Stimulated activated CD4-positive, alpha-beta T cell treated with anti-CD3 and anti-CD28 coated beads, Interleukin-4, amount 100 ng/mL, for 48 hours (primary cell): ENCODE results near the gene RNF214.
"Not testable (repeated sequence)": the region's sequence is repeated elsewhere in the genome, so short reads cannot be mapped to it uniquely, and the experiment has no call there.

Experiments used
- DNase-seq, 2 donors: peaks; one replicate each; pipeline ENCODE4 v3.0.0-alpha.2; 2020; ENCODE audit warnings: low read depth in 2 of 2

The RNF214 gene

DNA sequence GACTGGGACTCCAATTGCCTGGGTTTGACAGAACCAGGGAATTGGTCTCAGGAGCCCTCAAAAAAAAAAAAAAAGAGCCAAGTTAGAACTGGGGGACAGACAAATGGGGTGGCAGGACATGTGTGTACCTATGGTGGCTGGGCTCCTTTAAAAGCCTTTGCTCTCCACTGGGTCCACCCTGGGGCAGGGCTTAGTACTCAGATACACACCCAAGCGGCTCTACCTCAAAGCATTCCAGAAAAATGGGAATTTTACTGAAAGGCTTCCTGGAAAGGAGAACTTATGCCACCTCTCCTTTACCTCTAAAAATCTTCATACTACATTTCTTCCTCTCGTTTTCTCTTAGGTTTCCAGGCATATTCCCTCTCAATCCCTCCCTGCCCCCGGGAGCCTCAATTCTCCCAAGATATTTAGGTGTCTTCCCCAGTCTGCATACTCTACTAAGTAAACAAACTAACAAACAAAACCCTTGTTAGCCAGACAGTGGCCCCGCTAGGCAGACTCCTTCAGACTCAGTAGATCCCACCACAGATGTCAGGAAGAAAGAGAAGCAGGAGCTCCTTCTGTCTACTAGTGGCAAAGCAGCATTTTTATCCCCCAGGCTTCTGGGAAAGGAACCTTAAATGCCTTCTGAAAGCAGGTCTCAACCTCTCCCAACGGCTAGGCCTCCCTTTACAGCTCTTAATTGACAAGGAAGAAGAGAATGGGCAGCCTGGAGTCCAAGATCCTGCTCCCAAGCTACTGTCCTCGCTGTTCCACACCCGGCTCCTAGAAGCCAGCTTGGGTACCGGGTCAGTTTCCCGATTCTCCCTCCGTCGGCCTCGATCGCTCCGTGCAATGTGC lies 1.3 kb upstream of the RNF214 start:
- no peak for DNase-seq

DNA sequence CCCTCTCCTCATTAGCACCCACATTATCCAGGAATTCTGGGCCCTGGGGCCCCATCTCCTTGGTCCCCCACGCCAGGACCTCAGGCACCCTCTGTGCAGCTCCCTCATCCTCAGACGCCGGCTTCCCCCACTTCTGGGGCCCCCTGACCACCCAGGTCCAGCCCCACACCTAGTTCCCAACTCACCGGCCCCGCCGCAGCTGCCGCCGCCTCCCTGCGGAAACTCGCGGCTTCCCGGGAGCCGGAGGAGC lies 704 bp upstream of the RNF214 start, which contains the start of gene PCSK7:
Gene PCSK7, minus strand, starts transcription at position 232 of the 250 bp plus-strand sequence. CDS start 2,229 bp downstream, outside the sequence.
- DNase-seq, result peak in 1 of 2 donors; percentile 60

DNA sequence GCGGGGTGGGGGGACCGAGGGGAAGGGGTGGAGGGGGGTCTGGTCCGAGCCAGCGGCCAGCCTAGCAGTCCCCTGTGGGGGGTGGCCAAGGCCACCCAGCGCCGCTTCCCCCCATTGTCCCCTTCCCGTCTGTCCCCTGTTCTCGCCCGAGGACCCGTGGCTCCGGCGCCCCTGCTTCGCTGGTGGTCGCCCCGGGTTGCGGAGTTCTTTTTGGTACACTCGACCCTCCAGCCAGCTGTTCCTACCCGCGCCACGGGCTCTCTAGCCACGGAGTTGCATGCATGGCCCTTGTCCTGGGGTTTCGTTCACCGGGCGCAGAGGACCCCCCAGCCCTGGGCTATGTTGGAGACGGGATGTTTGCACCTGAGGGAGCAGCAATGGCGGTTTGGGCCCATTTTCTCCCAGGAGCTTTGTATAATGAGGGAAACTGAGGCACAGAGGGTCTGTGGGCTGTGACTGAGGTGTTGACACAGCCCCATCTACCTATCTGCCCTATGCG lies 489 bp downstream of the RNF214 start:
- no peak for DNase-seq

DNA sequence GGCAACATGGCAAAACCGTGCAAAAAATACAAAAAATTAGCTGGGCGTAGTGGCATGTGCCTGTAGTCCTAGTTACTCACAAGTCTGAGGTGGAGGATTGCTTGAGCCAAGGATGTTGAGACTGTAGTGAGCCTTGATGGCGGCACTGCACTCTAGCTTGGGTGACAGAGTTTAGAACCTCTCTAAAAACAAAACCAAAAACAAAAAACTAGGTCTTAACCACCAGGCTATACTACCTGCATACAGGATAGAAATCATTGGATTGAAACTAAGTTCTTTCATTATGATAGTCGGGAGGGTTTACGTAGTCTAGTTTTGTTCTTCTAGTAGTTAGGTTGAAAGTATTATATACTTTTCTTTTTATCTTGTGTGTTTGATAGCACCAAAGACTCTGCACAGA lies 5.8 kb downstream of the RNF214 start:
- no peak for DNase-seq

DNA sequence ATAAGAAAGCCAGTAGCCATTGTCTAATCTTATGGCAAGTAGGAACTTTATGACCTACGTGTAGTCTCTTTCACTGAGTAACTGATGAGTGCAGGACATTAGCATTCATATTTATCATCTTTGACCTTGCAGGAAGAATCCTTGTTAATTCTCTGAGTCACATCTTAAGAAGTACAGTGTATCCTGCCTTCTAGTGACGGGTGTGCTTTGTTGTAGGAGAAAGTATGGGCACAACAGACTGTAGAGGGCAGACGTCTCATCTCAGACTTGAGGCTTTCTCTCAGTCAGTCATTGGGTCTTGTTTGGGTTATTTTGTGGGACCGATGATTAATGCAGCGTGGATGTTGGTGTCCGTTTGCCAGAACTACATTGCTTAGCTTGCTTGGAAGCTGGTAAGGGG lies 6.8 kb downstream of the RNF214 start:
- DNase-seq, result no peak

DNA sequence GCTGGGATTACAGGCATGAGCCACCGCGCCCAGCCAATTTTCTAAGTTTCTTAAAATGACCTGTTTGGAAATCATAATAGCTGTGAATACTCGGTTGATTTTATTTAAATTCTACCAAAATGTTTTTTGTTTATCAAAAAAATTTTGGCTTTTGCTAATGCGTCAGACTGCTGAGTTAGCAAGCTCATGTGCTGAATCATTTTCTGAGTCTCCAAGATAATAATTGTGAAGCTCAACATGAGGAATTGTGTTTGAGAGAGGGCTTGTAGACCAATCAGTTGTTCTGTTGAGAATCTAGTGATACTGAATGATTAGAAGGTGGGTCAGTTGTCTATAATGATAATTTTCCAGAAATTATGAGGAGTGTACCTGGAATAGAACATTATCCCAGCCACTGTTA lies 15.9 kb downstream of the RNF214 start:
- DNase-seq, result no peak

DNA sequence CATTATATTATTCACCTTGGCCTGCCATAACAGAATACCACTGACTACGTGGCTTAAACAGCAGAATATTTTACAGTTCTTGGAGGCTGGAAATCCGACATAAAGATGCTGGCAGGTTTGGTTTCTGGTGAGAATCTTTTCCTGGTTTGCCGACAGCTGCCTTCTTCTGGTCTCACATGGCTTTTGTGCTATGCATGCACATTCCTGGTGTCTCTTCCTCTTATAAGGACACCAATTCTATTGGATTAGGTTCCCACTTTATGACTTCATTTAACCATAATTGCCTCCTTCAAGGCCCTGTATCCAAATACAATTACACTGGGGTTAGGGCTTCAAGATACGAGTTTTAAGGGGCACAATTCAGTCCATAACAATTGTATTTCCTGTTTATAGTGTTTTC lies 17.1 kb downstream of the RNF214 start:
- no peak for DNase-seq

DNA sequence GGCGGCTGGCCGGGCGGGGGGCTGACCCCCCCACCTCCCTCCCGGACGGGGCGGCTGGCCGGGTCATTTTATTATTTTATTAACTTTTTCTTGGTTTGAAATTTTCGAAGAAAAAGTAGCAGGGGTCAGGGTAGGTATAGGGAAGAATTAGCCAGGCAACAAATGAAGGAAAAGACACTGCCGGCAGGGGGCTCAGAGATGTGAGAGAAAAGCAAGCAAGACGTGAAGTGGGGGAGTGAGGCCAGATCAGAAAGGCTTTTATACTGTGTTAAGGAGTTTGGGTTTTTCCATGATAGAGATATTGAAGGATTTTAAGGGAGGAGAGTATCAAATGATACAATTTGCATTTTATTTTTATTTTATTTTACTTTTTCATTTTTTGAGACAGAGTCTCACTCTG lies 19.0 kb downstream of the RNF214 start:
- no peak for DNase-seq

DNA sequence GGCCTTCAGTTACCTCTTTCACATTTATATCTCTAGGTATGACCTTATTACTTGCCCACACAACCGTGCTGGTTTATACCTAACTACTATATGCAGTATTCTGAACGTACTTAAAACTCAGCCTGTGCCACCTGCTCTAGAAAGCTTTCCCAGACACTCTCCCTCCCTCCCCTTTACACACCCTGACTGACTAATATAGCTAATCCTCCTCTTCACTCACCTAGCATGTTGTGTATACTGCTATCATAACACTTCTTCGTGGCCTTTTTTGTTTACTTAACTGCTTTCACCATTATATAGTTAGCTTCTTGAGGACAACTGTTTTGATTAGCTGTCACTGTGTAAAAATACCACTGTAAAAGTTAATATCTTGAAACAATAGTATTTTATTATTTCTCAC lies 23.5 kb downstream of the RNF214 start:
- DNase-seq, result no peak

DNA sequence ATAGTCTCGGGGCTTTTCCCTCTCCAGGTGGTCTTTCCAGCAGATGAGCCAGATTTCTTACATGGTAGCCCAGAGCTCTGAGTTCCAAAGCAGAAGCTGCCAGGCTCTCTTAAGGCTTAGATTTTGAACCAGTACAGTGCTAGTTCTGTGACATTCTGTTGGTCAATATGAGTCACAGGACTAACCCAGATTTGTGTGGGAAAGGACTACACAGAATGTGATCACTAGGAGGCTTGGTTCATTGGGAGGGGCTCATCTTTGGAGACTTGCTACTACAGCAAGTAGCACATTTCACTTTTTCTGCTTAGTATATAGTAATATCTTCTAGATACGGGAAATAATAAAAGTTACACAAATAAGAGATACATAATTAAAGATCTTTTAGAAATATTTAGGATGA lies 24.1 kb downstream of the RNF214 start:
- DNase-seq, result no peak

DNA sequence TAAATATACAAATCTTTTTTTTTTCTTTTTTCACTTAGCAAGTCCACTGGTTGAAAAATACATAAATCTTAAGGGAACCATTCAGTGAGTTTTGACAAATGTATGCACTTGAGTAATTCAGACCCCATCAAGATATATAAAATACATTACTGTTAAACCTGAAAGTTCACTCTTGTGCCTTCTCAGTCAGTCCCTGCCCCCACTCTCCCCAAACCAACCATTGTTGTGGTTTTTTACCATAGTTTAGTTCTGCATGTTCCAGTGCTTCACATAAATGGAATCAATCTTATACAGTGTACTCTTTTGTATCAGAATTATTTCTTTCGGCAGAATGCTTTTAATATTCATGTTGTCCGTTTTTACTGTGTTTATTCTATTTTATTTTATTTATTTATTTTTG lies 26.1 kb downstream of the RNF214 start:
- no peak for DNase-seq

DNA sequence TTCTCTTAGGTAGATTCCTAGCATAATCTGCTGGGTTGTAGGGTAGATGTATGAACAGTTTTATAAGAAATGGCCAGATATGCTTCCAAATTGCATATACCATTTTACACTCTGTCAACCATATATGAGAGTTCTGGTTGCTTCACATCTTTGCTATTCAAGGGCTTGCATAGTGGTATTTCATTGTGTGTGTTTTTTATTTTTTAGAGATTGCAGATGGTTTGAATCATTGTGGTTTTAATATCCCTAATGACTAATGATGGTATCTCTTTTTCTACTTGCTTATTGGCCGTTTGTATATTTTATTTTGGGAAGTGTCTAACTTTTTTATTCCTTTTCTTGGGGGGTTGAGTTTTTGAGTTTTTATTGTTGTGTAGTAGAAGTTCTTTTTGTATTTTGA lies 26.9 kb downstream of the RNF214 start:
- DNase-seq, result no peak

DNA sequence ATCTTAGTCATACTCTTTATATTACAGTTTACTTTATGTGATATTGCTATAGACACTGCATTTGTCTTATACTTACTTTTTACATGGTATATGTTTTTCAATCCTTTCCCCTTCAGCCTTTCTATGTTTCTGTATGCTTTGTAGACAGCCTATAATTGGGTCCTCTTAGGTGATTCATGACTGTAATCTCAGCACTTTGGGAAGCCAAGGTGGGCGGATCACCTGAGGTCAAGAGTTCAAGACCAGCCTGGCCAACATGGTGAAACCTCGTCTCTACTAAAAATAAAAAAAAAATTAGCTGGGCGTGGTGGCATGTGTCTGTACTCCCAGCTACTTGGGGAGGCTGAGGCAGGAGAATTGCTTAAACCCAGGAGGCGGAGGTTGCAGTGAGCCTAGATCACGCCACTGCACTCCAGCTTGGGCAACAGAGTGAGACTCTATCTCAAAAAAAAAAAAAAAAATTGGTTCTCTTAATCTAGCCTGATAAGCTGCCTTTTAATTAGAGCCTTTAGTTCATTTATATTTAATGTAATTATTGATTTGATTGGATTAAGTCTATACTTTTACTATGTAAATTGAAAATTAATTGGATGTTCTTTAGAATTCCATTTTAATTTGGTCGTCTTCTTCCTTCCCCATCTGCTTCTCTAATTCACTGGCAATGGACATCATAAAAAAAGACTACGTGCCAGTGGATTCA lies 32.3 kb downstream of the RNF214 start:
- not testable (repeated sequence) for DNase-seq

DNA sequence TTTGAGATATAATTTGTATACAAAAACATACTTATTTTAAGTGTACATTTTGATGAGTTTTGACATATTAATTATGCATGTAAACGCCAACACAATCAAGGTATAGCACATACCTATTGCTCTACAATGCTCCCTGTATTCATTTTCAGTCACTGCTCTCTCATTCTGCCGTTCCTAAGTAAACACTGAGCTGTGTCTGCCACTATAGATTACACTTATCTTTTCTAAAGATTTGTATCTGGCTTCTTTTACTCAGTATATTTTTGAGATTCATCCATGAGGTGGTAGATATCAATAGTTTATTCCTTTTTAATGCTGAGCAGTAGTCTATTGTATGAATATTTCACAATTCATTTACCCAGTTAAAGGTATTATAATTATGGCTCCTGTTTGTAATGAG lies 33.3 kb downstream of the RNF214 start:
- no peak for DNase-seq

DNA sequence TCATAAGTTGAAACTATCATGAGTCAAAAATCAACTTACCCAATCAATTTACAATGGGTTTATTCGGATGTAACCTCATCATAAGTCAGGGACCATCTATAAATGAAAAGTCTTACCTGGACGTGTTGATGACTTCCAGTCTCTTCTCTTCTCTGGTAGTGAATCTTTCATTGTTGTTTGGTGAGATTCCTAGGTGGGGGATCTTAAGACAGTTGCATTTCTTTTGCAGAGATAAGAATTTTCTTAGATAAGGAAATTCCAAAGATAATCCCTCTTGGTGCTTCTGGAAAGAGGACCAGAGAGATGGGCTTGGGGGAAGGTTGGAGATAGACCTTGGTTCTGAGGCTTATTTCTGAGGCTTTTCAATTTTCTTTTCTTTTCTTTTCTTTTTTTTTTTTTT lies 37.4 kb downstream of the RNF214 start:
- no peak for DNase-seq

DNA sequence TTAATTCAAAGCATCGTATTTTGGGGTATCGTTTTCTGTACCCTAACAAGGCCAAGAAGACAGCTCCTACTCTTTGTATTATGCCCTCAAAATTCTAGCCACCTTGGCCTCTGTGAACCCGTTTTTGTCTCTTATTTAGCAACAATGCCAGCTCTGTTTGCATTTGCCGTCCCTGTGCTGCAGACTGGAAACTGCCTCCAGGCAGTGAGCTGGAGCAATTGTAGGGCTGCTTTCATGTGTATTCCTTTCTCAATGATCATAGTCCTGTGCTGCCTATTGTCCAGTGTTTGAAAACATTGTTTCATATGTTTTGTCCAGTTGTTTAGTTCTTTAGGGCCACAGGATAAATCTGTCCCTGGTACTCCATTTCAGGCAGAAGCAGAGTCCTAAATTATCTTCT lies 38.7 kb downstream of the RNF214 start:
- no peak for DNase-seq

DNA sequence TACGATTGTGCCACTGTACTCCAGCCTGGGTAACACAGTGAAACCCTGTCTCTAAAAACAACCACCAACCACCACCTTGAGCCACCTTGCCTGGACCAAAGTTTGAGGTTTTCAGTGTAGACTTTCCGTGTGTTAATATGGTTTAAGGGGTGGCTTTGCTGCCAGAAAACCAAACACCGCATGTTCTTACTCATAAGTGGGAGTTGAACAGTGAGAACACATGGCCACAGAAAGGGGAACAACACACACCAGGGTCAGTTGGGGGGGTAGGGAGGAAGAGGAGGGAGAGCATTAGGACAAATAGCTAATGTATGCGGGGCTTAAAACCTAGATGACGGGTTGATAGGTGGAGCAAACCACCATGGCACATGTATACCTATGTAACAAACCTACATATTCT lies 39.7 kb downstream of the RNF214 start:
- DNase-seq, result not testable (repeated sequence)

DNA sequence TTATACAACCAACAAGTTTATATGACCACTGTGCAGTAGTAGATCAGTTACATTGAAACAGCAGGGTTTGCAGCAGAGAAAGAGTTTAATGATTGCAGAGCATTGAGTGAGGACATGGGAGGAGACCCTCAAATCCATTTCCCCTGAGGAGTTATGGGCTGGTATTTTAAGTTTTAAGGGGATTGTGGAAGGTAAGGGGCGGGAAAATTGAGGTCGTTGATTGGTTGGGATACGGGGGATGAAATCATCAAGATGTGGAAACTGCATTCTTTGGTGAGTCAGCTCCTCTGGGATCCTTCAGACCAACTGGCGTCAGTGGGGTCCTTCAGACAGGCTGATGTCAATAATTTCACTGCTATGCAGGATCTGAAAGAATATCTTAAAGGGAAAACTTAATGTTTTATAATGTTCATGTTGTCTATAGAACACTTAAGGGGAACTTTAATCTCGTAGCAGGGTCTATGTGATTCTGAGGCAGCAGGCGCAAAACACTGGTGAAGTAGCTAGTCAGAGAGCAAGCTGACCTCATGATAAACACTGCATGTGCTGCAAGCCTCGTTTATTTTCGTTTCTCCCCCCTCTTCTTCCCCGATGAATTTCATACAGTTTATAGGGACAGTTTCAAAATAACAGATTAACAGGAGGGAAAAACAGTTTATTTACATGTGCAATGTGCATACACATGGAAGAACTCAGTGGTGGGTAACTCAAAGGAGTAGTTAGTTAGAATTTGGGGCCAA lies 41.2 kb downstream of the RNF214 start:
- no peak for DNase-seq

DNA sequence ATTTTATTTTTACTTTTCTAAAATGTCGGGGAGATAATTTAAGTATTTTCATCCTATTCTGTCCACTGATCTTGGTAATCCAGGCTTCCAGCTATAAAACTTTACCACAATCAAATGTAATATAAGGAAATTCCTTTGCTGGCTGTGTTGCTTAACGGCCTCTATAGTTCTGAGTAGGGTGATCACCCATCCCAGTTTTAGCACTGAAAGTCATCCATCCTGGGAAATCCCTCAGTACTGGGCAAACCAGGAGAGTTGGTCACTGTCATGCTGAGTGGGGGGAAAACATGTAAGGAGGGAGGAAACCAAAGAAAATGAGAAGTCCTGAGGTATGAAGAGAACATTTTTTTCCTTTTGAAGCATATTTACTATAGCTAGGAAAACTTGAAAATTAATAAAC lies 45.9 kb downstream of the RNF214 start:
- no peak for DNase-seq

DNA sequence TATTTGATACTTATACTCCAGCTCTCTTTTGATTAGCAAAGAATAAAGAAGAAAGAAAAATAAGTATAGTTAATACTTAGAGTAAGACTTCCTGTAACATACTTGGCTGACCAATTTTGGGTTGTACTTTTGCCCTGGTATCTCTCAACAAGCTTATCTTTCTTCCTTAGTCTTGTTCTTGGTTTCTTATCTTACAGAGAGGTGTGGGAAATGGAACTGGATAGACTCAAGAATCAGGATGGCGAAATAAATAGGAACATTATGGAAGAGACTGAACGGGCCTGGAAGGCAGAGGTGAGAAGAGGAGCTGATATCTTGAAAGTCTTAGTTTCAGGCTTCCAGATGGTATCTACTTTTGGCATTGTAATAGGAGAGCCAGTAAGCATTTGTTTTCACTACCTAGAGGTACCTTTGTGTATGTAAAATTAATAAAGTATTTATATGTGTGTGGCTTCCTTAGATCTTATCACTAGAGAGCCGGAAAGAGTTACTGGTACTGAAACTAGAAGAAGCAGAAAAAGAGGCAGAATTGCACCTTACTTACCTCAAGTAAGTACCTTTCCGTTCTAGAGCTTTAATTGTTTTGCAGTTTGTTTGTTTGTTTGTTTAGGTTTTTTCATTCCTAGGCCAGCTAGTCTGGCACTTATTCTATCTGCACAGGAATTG lies 47.4 kb downstream of the RNF214 start:
- DNase-seq, result no peak

DNA sequence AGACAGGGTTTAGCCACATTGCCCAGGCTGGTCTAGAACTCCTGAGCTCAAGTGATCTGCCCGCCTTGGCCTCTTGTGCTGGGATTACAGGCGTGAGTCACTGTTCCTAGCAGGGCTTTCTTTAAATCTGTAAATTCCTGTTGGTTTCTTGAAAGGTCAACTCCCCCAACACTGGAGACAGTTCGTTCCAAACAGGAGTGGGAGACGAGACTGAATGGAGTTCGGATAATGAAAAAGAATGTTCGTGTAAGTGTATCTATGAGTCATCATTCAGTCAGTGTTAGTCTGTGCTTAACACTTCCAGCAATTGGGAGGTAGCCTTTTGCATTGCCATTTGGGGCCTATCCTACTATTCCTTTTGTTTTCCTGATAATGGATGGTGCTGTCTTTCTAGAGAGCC lies 48.7 kb downstream of the RNF214 start:
- DNase-seq, result no peak

DNA sequence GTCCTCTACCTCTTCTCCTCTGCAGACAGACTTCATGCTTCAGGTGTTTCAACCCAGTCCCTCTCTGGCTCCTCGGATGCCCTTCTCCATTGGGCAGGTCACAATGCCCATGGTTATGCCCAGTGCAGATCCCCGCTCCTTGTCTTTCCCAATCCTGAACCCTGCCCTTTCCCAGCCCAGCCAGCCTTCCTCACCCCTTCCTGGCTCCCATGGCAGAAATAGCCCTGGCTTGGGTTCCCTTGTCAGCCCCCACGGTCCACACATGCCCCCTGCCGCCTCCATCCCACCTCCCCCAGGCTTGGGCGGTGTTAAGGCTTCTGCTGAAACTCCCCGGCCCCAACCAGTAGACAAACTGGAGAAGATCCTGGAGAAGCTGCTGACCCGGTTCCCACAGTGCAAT lies 49.4 kb downstream of the RNF214 start:
- DNase-seq, result no peak
